Stimulated activated CD4-positive, alpha-beta T cell treated with anti-CD3 and anti-CD28 coated beads, TNF-alpha, amount 100 ng/mL, for 1 hour (primary cell): Measurements from ENCODE around the gene IL20RA.
"Not testable (repeated sequence)": the region's sequence is repeated elsewhere in the genome, so short reads cannot be mapped to it uniquely, and the experiment has no call there.

Source experiments
- DNase-seq, 3 donors: peaks; one replicate each; pipeline ENCODE4 v3.0.0-alpha.2; 2020; ENCODE audit warnings: low read depth in 3 of 3, low spot score in 1 of 3

Gene IL20RA

GRCh38 chr6:137044366-137045221 lies at the start of gene IL20RA:
IL20RA (minus strand) TSS chr6:137044965; CDS start chr6:137044728, 237 bp downstream.
- DNase-seq, result no peak

DNA sequence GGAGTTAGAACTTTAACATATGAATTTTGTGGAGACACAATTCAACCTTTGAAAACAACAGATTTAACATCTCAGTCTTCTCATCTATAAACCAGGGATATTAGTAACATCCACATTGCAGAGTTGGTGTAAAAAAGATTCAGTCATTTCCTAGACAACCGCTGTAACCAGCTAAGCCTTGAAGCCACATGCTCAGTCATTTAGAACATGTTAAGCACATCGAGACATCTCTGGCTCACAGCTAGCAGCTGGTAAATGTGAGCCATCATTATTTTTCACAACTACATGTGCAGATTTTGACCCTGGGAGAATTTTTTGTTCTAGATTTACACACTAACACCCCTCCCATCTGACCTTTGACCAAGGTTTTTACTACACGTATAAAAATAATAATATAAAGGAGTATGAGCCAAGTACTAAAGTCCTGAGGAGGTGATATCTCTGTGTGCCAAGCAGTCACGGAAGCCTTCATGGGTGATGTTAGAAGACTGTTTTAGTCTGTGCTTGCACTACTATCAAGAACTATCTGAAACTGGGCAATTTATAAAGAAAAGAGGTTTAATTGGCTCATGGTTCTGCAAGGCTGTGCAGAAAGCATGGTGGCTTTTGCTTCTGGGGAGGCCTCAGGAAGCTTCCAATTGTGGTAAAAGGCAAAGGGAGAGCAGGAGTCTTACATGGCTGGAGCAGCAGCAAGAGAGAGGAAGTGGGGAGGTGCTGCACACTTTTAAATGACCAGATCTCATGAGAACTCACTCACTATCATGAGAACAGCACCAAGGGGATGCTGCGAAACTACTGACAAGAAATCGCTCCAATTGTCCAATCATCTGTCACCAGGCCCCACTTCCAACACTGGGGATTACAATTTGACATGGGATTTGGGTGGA lies 48.7 kb upstream of the IL20RA start:
- no peak for DNase-seq

- DNase-seq, result no peak
Observed at GRCh38 chr6:137092018-137092417, 47.3 kb upstream of the IL20RA start.

GRCh38 chr6:137089305-137089704 lies 44.5 kb upstream of the IL20RA start:
- DNase-seq, result no peak

DNA sequence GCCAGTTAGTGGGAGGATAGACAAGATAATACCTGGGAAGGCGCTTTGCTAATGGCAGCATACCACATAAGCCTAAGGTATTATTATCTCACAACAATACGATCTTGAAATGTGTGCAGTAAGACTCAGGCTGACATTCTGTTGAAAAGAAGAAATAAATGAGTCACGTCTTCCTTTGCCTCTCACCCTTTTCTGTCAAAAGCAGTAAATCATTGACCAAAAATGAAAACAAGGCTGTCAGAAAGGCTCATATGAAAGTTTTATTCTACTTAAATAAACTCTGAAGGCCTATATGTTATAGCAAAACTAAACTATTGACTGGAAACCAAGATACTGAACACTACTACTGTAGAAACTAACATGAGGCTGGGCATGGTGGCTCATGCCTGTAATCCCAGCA lies 43.1 kb upstream of the IL20RA start:
- no peak for DNase-seq

GRCh38 chr6:137086031-137086430 lies 41.3 kb upstream of the IL20RA start:
- no peak for DNase-seq

GRCh38 chr6:137084865-137085617 lies 40.3 kb upstream of the IL20RA start:
- no peak for DNase-seq

- DNase-seq, result no peak
Observed at GRCh38 chr6:137084090-137084489, 39.3 kb upstream of the IL20RA start.

GRCh38 chr6:137081997-137082396 lies 37.2 kb upstream of the IL20RA start:
- no peak for DNase-seq

GRCh38 chr6:137080711-137081110 lies 35.9 kb upstream of the IL20RA start:
- no peak for DNase-seq

- DNase-seq, result peak; percentile 6 to 14 (median 10)
Observed at GRCh38 chr6:137076277-137077068, 31.7 kb upstream of the IL20RA start.

DNA sequence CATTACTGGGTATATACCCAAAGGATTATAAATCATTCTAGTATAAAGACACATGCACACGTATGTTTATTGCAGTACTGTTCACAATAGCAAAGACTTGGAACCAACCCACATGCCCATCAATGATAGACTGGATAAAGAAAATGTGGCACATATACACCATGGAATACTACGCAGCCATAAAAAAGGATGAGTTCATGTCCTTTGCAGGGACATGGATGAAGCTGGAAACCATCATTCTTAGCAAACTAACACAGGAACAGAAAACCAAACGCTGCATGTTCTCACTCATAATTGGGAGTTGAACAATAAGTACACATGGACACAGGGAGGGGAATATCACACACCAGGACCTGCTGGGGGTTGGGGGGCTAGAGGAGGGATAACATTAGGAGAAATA lies 31.0 kb upstream of the IL20RA start:
- DNase-seq, result not testable (repeated sequence)

GRCh38 chr6:137070303-137070702 lies 25.5 kb upstream of the IL20RA start:
- no peak for DNase-seq

DNA sequence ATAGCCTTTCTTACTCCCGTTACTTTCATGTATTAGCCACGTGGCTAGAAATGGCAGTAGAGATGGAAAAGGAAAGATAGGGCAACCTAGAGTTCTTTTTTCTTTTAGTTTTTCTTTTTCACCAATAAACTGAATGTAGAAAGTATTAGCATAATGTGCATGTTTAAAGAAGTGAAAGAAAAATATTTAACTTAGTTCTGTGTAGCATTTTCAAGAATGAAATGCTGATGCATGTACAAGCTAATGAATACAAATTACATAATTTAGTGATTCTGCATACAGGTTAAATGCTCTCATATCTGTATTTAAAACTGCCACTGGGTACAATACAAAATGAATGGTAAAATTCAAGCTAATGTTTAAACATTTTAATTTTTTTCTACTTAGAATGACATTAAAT lies 22.6 kb upstream of the IL20RA start:
- no peak for DNase-seq

GRCh38 chr6:137058037-137058436 lies 13.3 kb upstream of the IL20RA start:
- no peak for DNase-seq

DNA sequence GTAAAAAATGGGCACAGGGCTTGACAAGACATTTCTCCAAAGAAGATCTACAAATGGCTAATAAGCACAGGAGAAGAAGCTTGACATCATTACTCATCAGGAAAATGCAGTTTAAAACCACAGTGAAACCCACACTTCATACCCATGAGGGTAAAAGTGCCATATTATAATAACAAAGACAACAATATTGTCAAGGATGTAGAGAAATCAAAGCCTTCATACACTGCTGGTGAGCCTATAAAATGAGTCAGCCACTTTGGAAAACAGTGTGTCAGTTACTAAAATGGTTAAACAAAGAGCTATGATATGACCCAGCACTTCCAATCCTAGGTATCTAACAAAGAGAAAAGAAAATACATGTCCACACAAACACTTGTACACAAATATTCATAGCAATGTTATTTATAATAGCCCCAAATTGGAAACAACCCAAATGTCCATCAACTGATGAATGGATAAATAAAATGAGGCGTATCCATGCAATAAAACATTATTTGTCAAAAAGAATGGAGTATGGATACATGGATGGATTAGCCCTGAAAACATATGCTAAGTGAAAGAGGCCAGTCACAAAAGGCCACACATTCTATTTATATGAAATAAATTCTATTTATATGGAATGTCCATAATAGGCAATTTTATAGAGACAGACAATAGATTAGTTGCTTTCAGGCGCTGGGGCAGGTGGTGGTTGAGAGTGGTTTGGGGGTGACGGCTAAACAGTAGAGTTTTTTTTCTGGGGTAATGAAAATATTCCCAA lies 11.5 kb upstream of the IL20RA start:
- DNase-seq, result no peak

GRCh38 chr6:137051790-137052472 lies 7.2 kb upstream of the IL20RA start:
- no peak for DNase-seq

DNA sequence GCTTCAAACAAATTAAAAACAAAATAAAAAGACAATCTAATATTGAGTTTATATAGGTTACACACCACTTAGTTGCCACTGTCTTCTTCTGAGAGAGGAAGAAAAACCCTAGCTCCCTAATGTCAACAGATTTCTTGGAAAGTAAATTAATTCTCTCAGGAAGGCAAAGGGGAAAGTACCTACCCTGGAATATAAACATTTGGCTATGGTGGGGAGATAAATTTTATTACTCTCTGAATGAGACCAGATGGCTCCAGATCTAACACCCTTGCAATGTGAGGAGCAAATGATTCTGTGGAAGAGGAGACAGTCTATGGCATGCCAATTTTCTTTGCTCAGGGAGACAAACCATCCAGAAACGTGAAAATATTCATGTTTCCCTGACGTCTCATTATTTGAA lies 4.3 kb upstream of the IL20RA start:
- DNase-seq, result no peak

DNA sequence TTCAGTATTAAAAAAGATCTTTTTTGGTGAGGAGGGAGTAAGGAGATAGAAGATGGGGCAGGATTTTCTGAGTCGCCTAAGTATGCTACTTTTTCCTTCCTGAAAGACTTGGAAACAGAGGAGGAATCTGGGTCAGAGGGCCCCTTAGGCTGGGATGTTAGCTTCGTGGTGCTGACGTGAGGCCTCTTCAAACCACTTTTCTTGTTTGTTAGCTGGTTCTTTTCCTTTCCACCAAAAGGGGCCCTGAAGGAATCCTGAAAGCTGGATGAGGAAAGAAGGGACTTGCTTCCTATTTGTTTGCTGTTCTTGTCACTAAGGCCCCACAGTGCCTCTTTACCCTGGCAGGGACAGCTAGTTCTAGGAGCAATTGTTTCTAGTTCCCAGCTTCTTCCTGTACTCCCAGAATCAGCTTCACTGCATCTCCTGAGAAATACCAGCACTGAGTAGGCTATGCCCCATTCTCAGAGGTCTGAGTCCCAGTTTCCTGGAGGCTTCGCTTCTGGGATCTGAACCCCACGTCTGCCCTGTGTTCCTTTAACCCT lies 2.2 kb upstream of the IL20RA start:
- DNase-seq, result no peak
